Measurements from ENCODE around the gene DYNLT5.
"Not testable (repeated sequence)": the region's sequence is repeated elsewhere in the genome, so short reads cannot be mapped to it uniquely, and the experiment has no call there.

The DYNLT5 gene

DNA sequence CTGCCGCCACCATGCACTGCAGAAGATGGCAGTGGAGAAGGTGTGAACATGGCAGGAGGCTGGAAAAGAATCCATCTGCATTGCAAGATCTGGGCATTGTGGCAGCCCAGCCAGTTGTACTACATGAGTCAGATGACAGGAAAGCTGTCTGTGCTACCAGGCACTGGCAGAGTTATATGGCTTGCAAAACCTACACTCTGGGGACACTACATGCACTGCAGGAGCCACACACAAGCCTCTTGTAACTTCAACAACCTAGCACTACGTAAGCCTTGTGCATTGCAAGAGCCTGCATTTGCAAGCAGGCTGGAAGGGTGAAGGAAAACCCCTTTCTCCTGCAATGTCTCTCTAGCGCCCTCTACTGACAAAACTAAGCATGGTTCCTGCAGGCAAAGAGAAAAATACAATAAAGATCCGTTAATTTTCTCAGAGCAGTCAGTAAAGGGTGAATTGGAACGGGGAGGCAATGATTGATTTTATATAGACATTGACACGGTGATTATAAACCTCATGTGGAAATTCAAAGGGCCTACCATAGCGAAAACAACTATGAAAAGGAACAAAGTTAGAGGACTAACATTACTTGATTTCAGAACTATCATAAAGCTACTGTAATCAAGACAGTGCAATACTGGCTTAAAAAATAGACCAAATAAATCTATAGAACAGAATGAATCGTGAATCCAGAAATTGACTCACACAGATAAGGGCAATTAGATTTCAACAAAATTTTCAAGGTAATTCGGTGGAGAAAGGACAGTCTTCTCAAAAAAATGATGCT is 26.2 kb upstream of the DYNLT5 start:
- 0 out of 2 replicates have a peak overlapping the region, but pooled peaks have one; percentile 2 for H2AFZ ChIP-seq (ENCODE audit: low read length)
- DNase-seq, result peak; percentile 80
- H3K4me2 ChIP-seq (ENCODE audit: low read depth, low read length), result peak overlapping the region; percentile 33; the same call in 1 of the 2 replicates

DNA sequence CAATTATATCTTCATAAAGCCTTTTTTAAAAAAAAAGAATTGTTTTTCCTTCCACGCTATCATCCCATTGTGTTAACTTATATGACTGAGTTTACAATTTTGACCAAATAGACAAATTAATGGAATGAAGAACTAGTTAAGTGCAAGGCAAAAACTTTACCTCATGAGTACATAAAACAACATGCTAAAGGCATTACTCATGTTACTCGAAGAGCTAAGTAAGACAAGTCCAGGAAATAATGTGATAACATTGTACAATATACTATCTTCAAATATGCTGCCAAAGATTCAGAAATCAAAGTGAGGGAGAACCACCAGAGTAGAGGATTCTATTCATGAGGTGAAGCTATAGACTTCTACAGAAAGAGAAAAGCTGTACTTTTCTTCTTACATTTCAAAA is 24.2 kb upstream of the DYNLT5 start:
- H3K79me2 ChIP-seq (ENCODE audit: low read length), result no peaks in the 10 kb centered on the region
- no peaks in the 10 kb centered on the region for H3K9me3 ChIP-seq (replicated peaks; ENCODE audit: insufficient read depth, low read length)
- H4K20me1 ChIP-seq (ENCODE audit: insufficient read depth, low read length), result no peaks in the 10 kb centered on the region
- H3K4me2 ChIP-seq (ENCODE audit: low read depth, low read length), result no peak overlapping the region
- no peak overlapping the region for H2AFZ ChIP-seq (ENCODE audit: low read length)
- H3K9ac ChIP-seq (ENCODE audit: low read length), result no peak overlapping the region
- peaks cover 12% of the 10 kb centered on the region for H3F3A ChIP-seq (ENCODE audit: insufficient read depth, low read length)
- no peak for DNase-seq
- no peaks in the 10 kb centered on the region for H3K36me3 ChIP-seq (replicated peaks; ENCODE audit: insufficient read depth, low read length)
- no peak overlapping the region for H3K4me3 ChIP-seq (ENCODE audit: low read length)
- no peak for TF ChIP-seq EZH2 (optimal IDR thresholded peaks at IDR 0.05; ENCODE audit: low read depth, low read length)
- TF ChIP-seq, protein P1, sequence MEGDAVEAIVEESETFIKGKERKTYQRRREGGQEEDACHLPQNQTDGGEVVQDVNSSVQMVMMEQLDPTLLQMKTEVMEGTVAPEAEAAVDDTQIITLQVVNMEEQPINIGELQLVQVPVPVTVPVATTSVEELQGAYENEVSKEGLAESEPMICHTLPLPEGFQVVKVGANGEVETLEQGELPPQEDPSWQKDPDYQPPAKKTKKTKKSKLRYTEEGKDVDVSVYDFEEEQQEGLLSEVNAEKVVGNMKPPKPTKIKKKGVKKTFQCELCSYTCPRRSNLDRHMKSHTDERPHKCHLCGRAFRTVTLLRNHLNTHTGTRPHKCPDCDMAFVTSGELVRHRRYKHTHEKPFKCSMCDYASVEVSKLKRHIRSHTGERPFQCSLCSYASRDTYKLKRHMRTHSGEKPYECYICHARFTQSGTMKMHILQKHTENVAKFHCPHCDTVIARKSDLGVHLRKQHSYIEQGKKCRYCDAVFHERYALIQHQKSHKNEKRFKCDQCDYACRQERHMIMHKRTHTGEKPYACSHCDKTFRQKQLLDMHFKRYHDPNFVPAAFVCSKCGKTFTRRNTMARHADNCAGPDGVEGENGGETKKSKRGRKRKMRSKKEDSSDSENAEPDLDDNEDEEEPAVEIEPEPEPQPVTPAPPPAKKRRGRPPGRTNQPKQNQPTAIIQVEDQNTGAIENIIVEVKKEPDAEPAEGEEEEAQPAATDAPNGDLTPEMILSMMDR (IDR thresholded peaks at IDR 0.05; ENCODE audit: low read length), result no peak
- TF ChIP-seq EZH2phosphoT487 (IDR thresholded peaks at IDR 0.05; ENCODE audit: low read length), result no peak
- H3K4me1 ChIP-seq (ENCODE audit: low read length), result peaks cover 37% of the 10 kb centered on the region
- no peaks in the 10 kb centered on the region for H3K27me3 ChIP-seq (replicated peaks; ENCODE audit: insufficient read depth, low read length)
- H3K27ac ChIP-seq (ENCODE audit: low read length), result no peak overlapping the region
- no peaks in the 10 kb centered on the region for H3K9me2 ChIP-seq (replicated peaks; ENCODE audit: insufficient read depth, low read length)

More for the DNA sequence above, 26.2 kb upstream of the DYNLT5 start:
- no peak overlapping the region for H3K4me3 ChIP-seq (ENCODE audit: low read length)
- H3K27me3 ChIP-seq (replicated peaks; ENCODE audit: insufficient read depth, low read length), result no peaks in the 10 kb centered on the region
- H3K9me2 ChIP-seq (replicated peaks; ENCODE audit: insufficient read depth, low read length), result no peaks in the 10 kb centered on the region
- H3K27ac ChIP-seq (ENCODE audit: low read length), result no peak overlapping the region
- H4K20me1 ChIP-seq (ENCODE audit: insufficient read depth, low read length), result no peaks in the 10 kb centered on the region
- no peaks in the 10 kb centered on the region for H3K79me2 ChIP-seq (ENCODE audit: low read length)
- no peaks in the 10 kb centered on the region for H3K36me3 ChIP-seq (replicated peaks; ENCODE audit: insufficient read depth, low read length)
- H3F3A ChIP-seq (ENCODE audit: insufficient read depth, low read length), result peaks cover 5% of the 10 kb centered on the region
- H3K9me3 ChIP-seq (replicated peaks; ENCODE audit: insufficient read depth, low read length), result no peaks in the 10 kb centered on the region
- TF ChIP-seq, protein P1 (IDR thresholded peaks at IDR 0.05; ENCODE audit: low read length), result peak; percentile 99
- TF ChIP-seq EZH2 (optimal IDR thresholded peaks at IDR 0.05; ENCODE audit: low read depth, low read length), result no peak
- H3K4me1 ChIP-seq (ENCODE audit: low read length), result peaks cover 21% of the 10 kb centered on the region
- H3K9ac ChIP-seq (ENCODE audit: low read length), result no peak overlapping the region

DNA sequence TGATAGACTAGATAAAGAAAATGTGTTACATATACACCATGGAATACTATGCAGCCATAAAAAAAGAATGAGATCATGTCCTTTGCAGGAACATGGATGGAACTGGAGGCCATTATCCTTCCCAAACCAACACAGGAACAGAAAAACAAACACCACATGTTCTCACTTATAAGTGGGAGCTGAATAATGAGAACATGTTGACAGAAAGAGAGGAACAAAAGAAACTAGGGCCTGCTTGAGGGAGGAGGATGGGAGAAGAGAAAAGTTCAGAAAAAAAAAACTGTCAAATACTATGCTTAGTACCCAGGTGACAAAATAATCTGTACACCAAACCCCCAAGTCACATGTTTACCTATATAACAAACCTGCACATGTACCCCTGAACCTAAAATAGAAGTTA is 23.5 kb upstream of the DYNLT5 start:
- H3K4me1 ChIP-seq (ENCODE audit: low read length), result peaks cover 44% of the 10 kb centered on the region
- not testable (repeated sequence) for H3K79me2 ChIP-seq (ENCODE audit: low read length); H3K9me3 ChIP-seq (replicated peaks; ENCODE audit: insufficient read depth, low read length); H4K20me1 ChIP-seq (ENCODE audit: insufficient read depth, low read length); H3K27me3 ChIP-seq (replicated peaks; ENCODE audit: insufficient read depth, low read length); H2AFZ ChIP-seq (ENCODE audit: low read length); H3K27ac ChIP-seq (ENCODE audit: low read length); H3K4me3 ChIP-seq (ENCODE audit: low read length); H3K9me2 ChIP-seq (replicated peaks; ENCODE audit: insufficient read depth, low read length); H3K4me2 ChIP-seq (ENCODE audit: low read depth, low read length); H3K9ac ChIP-seq (ENCODE audit: low read length); DNase-seq; H3K36me3 ChIP-seq (replicated peaks; ENCODE audit: insufficient read depth, low read length)
- H3F3A ChIP-seq (ENCODE audit: insufficient read depth, low read length), result peaks cover 16% of the 10 kb centered on the region

DNA sequence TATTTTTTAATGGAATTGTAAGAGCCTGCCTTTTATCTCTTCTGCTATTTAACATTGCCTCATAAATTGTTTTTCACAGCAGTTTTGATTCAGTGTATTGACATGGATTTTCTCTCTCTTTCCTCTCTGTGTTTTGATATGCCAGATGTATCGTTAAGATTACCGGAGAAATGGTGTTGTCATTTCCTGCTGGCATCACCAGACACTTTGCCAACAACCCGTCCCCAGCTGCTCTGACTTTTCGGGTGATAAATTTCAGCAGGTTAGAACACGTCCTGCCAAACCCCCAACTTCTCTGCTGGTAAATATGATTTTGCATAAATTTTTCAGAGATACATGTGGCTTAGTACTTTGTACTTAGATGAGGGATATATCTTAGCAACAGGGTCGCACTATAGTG is 23.1 kb upstream of the DYNLT5 start:
- Histone ChIP-seq H2AFZ (ENCODE audit: low read length) (no peak overlapping the region), H3K9me3 (replicated peaks; ENCODE audit: insufficient read depth, low read length) (no peaks in the 10 kb centered on the region), H3K27me3 (replicated peaks; ENCODE audit: insufficient read depth, low read length) (no peaks in the 10 kb centered on the region), H3F3A (ENCODE audit: insufficient read depth, low read length) (peaks cover 16% of the 10 kb centered on the region), H3K4me3 (ENCODE audit: low read length) (no peak overlapping the region), H3K27ac (ENCODE audit: low read length) (no peak overlapping the region; the same call in 1 of the 2 replicates), H3K4me1 (ENCODE audit: low read length) (peaks cover 48% of the 10 kb centered on the region), H3K9ac (ENCODE audit: low read length) (no peak overlapping the region), H4K20me1 (ENCODE audit: insufficient read depth, low read length) (no peaks in the 10 kb centered on the region), H3K4me2 (ENCODE audit: low read depth, low read length) (no peak overlapping the region), H3K36me3 (replicated peaks; ENCODE audit: insufficient read depth, low read length) (no peaks in the 10 kb centered on the region), H3K79me2 (ENCODE audit: low read length) (no peaks in the 10 kb centered on the region), H3K9me2 (replicated peaks; ENCODE audit: insufficient read depth, low read length) (no peaks in the 10 kb centered on the region)
- TF ChIP-seq, protein P1 (IDR thresholded peaks at IDR 0.05; ENCODE audit: low read length), result no peak
- no peak for TF ChIP-seq EZH2phosphoT487 (IDR thresholded peaks at IDR 0.05; ENCODE audit: low read length)
- TF ChIP-seq EZH2 (optimal IDR thresholded peaks at IDR 0.05; ENCODE audit: low read depth, low read length), result no peak
- peak; percentile 36 for DNase-seq

All from MM.1S (cell line).